Fibroblast of peridontal ligament (primary cell): Measurements from ENCODE around the gene CORO7.
A peak's percentile ranks its signal among the peaks of the same experiment; 100 is the strongest.

Source experiments
- DNase-seq: peaks from one replicate; pipeline ENCODE4 v3.0.0-alpha.2; 2010; ENCODE audit errors: extremely low read depth

CORO7 gene

GRCh38 chr16:4322121-4323052 lies 94.0 kb downstream of the CORO7 start:
- no peak for DNase-seq

- no peak for DNase-seq
Measured at GRCh38 chr16:4321286-4322120, 94.9 kb downstream of the CORO7 start.

- no peak for DNase-seq
Measured at GRCh38 chr16:4320571-4321137, 95.7 kb downstream of the CORO7 start.

- no peak for DNase-seq
Measured at GRCh38 chr16:4319454-4320421, 96.7 kb downstream of the CORO7 start.

GRCh38 chr16:4318967-4319366 lies 97.4 kb downstream of the CORO7 start:
- DNase-seq: no peak

GRCh38 chr16:4318451-4318910 lies 97.9 kb downstream of the CORO7 start:
- peak; percentile 38 for DNase-seq

GRCh38 chr16:4317532-4318450 lies 98.6 kb downstream of the CORO7 start:
- no peak for DNase-seq

- DNase-seq: peak; percentile 33
Measured at GRCh38 chr16:4316864-4317531, 99.4 kb downstream of the CORO7 start.

GRCh38 chr16:4316108-4316863 lies 100.1 kb downstream of the CORO7 start:
- DNase-seq: no peak

- peak; percentile 70 for DNase-seq
Measured at GRCh38 chr16:4315186-4316107, 100.9 kb downstream of the CORO7 start, which contains the start of gene GLIS2. TSS of gene GLIS2 (plus strand) at chr16:4316067. CDS start at chr16:4332281, 16,214 bp downstream.

- peak; percentile 60 for DNase-seq
Measured at GRCh38 chr16:4314532-4315185, 101.7 kb downstream of the CORO7 start.

GRCh38 chr16:4313563-4314531 lies 102.5 kb downstream of the CORO7 start:
- DNase-seq: no peak

- DNase-seq: peak; percentile 92
Measured at GRCh38 chr16:4309833-4310266, 106.5 kb downstream of the CORO7 start.

- DNase-seq: no peak
Measured at GRCh38 chr16:4309102-4309832, 107.1 kb downstream of the CORO7 start.
